ENCODE results near the gene ABCA6. TPM values are rescaled to one million over a fixed set of nuclear protein-coding genes. Genes with fewer than 3 reads are reported as not detected.

The ABCA6 gene
- total and polyA plus RNA-seq, 5 donors from 2014 or later = 0.15 TPM; not detected in 4

GRCh38 chr17:69042308-69042707, 99.4 kb downstream of the ABCA6 start:
- Mint-ChIP-seq H3K27ac (no peak overlapping the region), H3K9me3 (peaks cover under 1 to 4% (median 3%) of the 10 kb centered on the region in 7 donors), H3K4me1 (no peaks in the 10 kb centered on the region), H3K36me3 (no peaks in the 10 kb centered on the region), H3K4me3 (no peak overlapping the region), H3K27me3 (no peaks in the 10 kb centered on the region)
- ATAC-seq (ENCODE audit: low read depth in 2 of 2) (no peak), DNase-seq (no peak)
- no peak overlapping the region for H3K27ac ChIP-seq (ENCODE audit: insufficient read depth, low read length, poor library complexity, severe bottlenecking)
- no peaks in the 10 kb centered on the region for H3K9me3 ChIP-seq (ENCODE audit: control insufficient read depth in 2 of 2, low read length in 2 of 2)
- H3K4me3 ChIP-seq (ENCODE audit: low read depth, low read length) = no peak overlapping the region
- H3K4me1 ChIP-seq (ENCODE audit: control insufficient read depth, insufficient read depth, low read length, poor library complexity, severe bottlenecking) = no peaks in the 10 kb centered on the region
- no peaks in the 10 kb centered on the region for H3K27me3 ChIP-seq (ENCODE audit: control insufficient read depth, insufficient read depth, low read length)
- no peaks in the 10 kb centered on the region for H3K36me3 ChIP-seq (ENCODE audit: control insufficient read depth, insufficient read depth, low read length)

DNA sequence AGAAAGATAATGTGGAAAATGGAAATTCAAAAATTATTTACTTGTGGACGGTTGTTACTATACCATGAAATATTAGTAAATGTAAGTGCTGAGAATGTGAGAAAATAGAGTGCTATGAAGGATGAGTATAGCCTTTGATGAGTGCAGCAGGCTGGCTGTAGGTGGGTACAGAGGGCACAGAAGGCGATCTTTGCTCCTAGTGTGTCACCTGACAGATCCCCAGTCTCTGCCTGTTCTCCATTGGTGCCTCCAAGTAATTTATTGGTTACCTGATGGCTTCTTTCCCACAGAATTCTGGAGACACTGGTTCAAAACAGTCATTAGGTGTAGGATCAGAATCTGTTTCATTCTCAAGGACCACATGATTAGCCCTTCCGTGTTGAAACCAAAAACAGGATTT, 109.9 kb downstream of the ABCA6 start:
- no peaks in the 10 kb centered on the region for H3K27me3 ChIP-seq (ENCODE audit: control insufficient read depth, insufficient read depth, low read length)
- H3K36me3 Mint-ChIP-seq = no peaks in the 10 kb centered on the region
- no peak for ATAC-seq (ENCODE audit: low read depth in 2 of 2)

DNA sequence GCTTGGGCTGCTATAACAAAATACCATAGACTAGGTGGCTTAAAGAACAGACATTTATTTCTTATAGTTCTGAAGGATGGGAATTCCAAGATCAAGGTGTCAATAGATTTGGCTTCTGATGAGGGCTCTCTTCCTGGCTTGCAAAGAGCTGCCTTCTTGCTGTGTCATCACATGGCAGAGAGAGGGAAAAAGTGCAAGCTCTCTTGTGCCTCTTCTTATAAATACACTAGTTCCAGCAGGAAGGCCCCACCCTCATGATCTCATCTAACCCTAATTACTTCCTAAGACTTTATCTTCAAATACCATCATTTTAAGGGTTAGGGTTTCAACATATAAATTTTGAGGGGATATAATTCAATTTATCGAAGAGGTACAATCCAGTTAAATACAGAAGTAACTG, 111.5 kb downstream of the ABCA6 start:
- Histone ChIP-seq H3K4me3 (ENCODE audit: low read depth, low read length) (no peak overlapping the region), H3K9me3 (ENCODE audit: control insufficient read depth in 2 of 2, low read length in 2 of 2) (no peaks in the 10 kb centered on the region), H3K27me3 (ENCODE audit: control insufficient read depth, insufficient read depth, low read length) (no peaks in the 10 kb centered on the region), H3K36me3 (ENCODE audit: control insufficient read depth, insufficient read depth, low read length) (no peaks in the 10 kb centered on the region), H3K4me1 (ENCODE audit: control insufficient read depth, insufficient read depth, low read length, poor library complexity, severe bottlenecking) (no peaks in the 10 kb centered on the region), H3K27ac (ENCODE audit: insufficient read depth, low read length, poor library complexity, severe bottlenecking) (no peak overlapping the region)
- Mint-ChIP-seq H3K36me3 (no peaks in the 10 kb centered on the region), H3K27me3 (peaks cover 10% of the 10 kb centered on the region), H3K27ac (no peak overlapping the region), H3K4me1 (no peaks in the 10 kb centered on the region), H3K9me3 (peaks cover 0 to 3% (median 1%) of the 10 kb centered on the region in 7 donors), H3K4me3 (no peak overlapping the region)
- no peak for ATAC-seq (ENCODE audit: low read depth in 2 of 2)
- no peak for DNase-seq

More for the DNA sequence above, 109.9 kb downstream of the ABCA6 start:
- H3K4me3 Mint-ChIP-seq = no peak overlapping the region
- Histone ChIP-seq H3K4me1 (ENCODE audit: control insufficient read depth, insufficient read depth, low read length, poor library complexity, severe bottlenecking) (no peaks in the 10 kb centered on the region), H3K36me3 (ENCODE audit: control insufficient read depth, insufficient read depth, low read length) (no peaks in the 10 kb centered on the region), H3K27ac (ENCODE audit: insufficient read depth, low read length, poor library complexity, severe bottlenecking) (no peak overlapping the region), H3K4me3 (ENCODE audit: low read depth, low read length) (no peak overlapping the region), H3K9me3 (ENCODE audit: control insufficient read depth in 2 of 2, low read length in 2 of 2) (no peaks in the 10 kb centered on the region)
- DNase-seq = no peak
- H3K9me3 Mint-ChIP-seq = peaks cover 0 to 8% (median 0%) of the 10 kb centered on the region in 7 donors
- H3K27me3 Mint-ChIP-seq = peaks cover 10% of the 10 kb centered on the region
- H3K27ac Mint-ChIP-seq = no peak overlapping the region
- H3K4me1 Mint-ChIP-seq = no peaks in the 10 kb centered on the region

Other genes with a start within 250 kb of the ABCA6 start
- gene ABCA8, start 186.5 kb downstream of the ABCA6 start, total RNA-seq = not detected
- not detected for gene ABCA8, start 186.5 kb downstream of the ABCA6 start, polyA plus RNA-seq
- not detected for gene ABCA9, start 81.0 kb downstream of the ABCA6 start, total RNA-seq
- gene ABCA9, start 81.0 kb downstream of the ABCA6 start, polyA plus RNA-seq = not detected
- 2.4 TPM for gene ABCA10, start 86.9 kb upstream of the ABCA6 start, total RNA-seq
- under 1 TPM in 2 of 4 donors, not detected in 2; 0.07 to 0.11 TPM for gene ABCA10, start 86.9 kb upstream of the ABCA6 start, polyA plus RNA-seq
- gene ABCA5, start 185.2 kb upstream of the ABCA6 start, total RNA-seq = 40.5 TPM
- 1 to 10 TPM; 7.0 to 9.3 (median 7.8) TPM for gene ABCA5, start 185.2 kb upstream of the ABCA6 start, polyA plus RNA-seq